ENCODE measurements around the gene PCMT1. TPM values are rescaled to one million over a fixed set of nuclear protein-coding genes. Genes with fewer than 3 reads are reported as not detected.

PCMT1 gene
- total and polyA plus RNA-seq, 9 of the 15 experiments (the other 6 are each of a cell fraction or from before 2014, with no cell fraction given): 217 to 541 (median 327) TPM

GRCh38 chr6:149782337-149782736 lies 32.8 kb downstream of the PCMT1 start:
- no peak overlapping the region for H2AFZ ChIP-seq (ENCODE audit: low read depth, low read length)
- TF ChIP-seq MXI1 (IDR thresholded peaks at IDR 0.05; ENCODE audit: low read depth, low read length) (no peak), TRIM25 (IDR thresholded peaks at IDR 0.05; ENCODE audit: borderline replicate concordance) (no peak), ZFX (CRISPR knock-in tag; IDR thresholded peaks at IDR 0.05) (no peak), POLR2B (IDR thresholded peaks at IDR 0.05; ENCODE audit: low read depth, partially characterized antibody) (no peak), CBX5 (IDR thresholded peaks at IDR 0.05; ENCODE audit: borderline replicate concordance, low read depth) (no peak)
- TF ChIP-seq, protein P1, sequence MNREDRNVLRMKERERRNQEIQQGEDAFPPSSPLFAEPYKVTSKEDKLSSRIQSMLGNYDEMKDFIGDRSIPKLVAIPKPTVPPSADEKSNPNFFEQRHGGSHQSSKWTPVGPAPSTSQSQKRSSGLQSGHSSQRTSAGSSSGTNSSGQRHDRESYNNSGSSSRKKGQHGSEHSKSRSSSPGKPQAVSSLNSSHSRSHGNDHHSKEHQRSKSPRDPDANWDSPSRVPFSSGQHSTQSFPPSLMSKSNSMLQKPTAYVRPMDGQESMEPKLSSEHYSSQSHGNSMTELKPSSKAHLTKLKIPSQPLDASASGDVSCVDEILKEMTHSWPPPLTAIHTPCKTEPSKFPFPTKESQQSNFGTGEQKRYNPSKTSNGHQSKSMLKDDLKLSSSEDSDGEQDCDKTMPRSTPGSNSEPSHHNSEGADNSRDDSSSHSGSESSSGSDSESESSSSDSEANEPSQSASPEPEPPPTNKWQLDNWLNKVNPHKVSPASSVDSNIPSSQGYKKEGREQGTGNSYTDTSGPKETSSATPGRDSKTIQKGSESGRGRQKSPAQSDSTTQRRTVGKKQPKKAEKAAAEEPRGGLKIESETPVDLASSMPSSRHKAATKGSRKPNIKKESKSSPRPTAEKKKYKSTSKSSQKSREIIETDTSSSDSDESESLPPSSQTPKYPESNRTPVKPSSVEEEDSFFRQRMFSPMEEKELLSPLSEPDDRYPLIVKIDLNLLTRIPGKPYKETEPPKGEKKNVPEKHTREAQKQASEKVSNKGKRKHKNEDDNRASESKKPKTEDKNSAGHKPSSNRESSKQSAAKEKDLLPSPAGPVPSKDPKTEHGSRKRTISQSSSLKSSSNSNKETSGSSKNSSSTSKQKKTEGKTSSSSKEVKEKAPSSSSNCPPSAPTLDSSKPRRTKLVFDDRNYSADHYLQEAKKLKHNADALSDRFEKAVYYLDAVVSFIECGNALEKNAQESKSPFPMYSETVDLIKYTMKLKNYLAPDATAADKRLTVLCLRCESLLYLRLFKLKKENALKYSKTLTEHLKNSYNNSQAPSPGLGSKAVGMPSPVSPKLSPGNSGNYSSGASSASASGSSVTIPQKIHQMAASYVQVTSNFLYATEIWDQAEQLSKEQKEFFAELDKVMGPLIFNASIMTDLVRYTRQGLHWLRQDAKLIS (CRISPR knock-in tag; IDR thresholded peaks at IDR 0.05): no peak
- H3K27me3 ChIP-seq (ENCODE audit: control insufficient read depth in 2 of 2, insufficient read depth in 2 of 2, low read length in 2 of 2): no peaks in the 10 kb centered on the region
- BruUV-seq (replicated peaks): TSS peak; percentile 23
- no peaks in the 10 kb centered on the region for H3K4me1 ChIP-seq (replicated peaks in 1 of 2; ENCODE audit: control insufficient read depth in 2 of 2, insufficient read depth in 2 of 2, low read length in 2 of 2)
- no peak for DNase-seq (ENCODE audit: extremely low read depth in 1 of 4, low spot score in 3 of 4)
- H3K36me3 ChIP-seq (ENCODE audit: control insufficient read depth, insufficient read depth, low read length): peaks cover 63% of the 10 kb centered on the region
- H4K20me1 ChIP-seq (replicated peaks; ENCODE audit: control insufficient read depth, insufficient read depth, low read length): no peaks in the 10 kb centered on the region
- WGBS (ENCODE audit: insufficient coverage, low coverage, missing lambda C conversion rate): 92% methylated on average over 2 of the region's 2 CpGs
- intact Hi-C loops (cut with micrococcal nuclease) (no loop called here), in situ Hi-C loops (cut with MboI) (no loop called here)
- no peak for ATAC-seq
- H3K4me3 ChIP-seq: no peak overlapping the region
- ChIA-PET CTCF (ENCODE audit: low intra/inter-chr PET ratio) (no interaction called here), POLR2A (no interaction called here)
- no peak for FAIRE-seq
- H3K79me2 ChIP-seq (ENCODE audit: control insufficient read depth, insufficient read depth, low read length): peaks cover 47% of the 10 kb centered on the region; the same call in 2 of the 3 replicates
- no peak overlapping the region for H3K9ac ChIP-seq (ENCODE audit: insufficient read depth in 1 of 2, low read depth in 2 of 2, low read length in 2 of 2)
- H3K4me2 ChIP-seq (ENCODE audit: insufficient read depth, low read length): no peak overlapping the region
- H3K9me1 ChIP-seq (ENCODE audit: control insufficient read depth, insufficient read depth, low read length): no peaks in the 10 kb centered on the region
- H3K9me3 ChIP-seq (replicated peaks; ENCODE audit: control insufficient read depth, insufficient read depth, low read depth, low read length): no peaks in the 10 kb centered on the region
- H3K27ac ChIP-seq (ENCODE audit: extremely low read depth, low read depth, low read length): no peak overlapping the region
